PC-3 (cell line): ENCODE measurements around the gene LYPD1. TPM values are rescaled to one million over a fixed set of nuclear protein-coding genes. Genes with fewer than 3 reads are reported as not detected.

Experiments used
- ATAC-seq: fragments of 200-7000 bp; cut with Tn5 transposase; 2 replicates; pipeline ENCODE4 v1.9.1; 2020; ENCODE audit warnings: mild to moderate bottlenecking, moderate library complexity
- BruUV-seq: library from RNA; stranded (reverse); fragments of 400-500 nt; replicated peaks from 2 replicates; lab custom pipeline; 2021; lab: Mats Ljungman, UMichigan
- CTCF ChIA-PET: fragments of 300-600 bp; sonication (Branson Sonifier 250); formaldehyde crosslinking; loops from one replicate; lab custom pipeline; 2022; ENCODE audit warnings: antibody characterized with exemption; lab: Charles Lee
- POLR2A ChIA-PET: fragments of 300-600 bp; sonication (Branson Sonifier 250); formaldehyde crosslinking; loops from one replicate; lab custom pipeline; 2022; ENCODE audit warnings: antibody characterized with exemption; ENCODE audit not compliant: unreplicated experiment; lab: Charles Lee
- DNase-seq: peaks from one replicate; pipeline ENCODE4 v3.0.0-alpha.2; 2015
- H2AFZ ChIP-seq: fragments of 300-600 bp; sonication (generic); 2 replicates; pipeline ENCODE4 v1.6.0; 2016; ENCODE audit warnings: antibody characterized with exemption, low read length
- H3F3A ChIP-seq: fragments of 300-600 bp; sonication (generic); one replicate; pipeline ENCODE4 v1.6.0; 2017; ENCODE audit warnings: antibody characterized with exemption, low read length, control low read depth, mild to moderate bottlenecking; ENCODE audit not compliant: unreplicated experiment
- H3K27ac ChIP-seq: fragments of 300-600 bp; sonication (generic); 2 replicates; pipeline ENCODE4 v1.5.1; 2016; ENCODE audit warnings: mild to moderate bottlenecking, low read length
- H3K27me3 ChIP-seq: fragments of 300-600 bp; sonication (generic); 2 replicates; pipeline ENCODE4 v1.6.1; 2016; ENCODE audit warnings: low read length, mixed read lengths
- H3K36me3 ChIP-seq: fragments of 300-600 bp; sonication (generic); 2 replicates; pipeline ENCODE4 v1.6.1; 2016; ENCODE audit warnings: low read depth, mixed run types, low read length, mixed read lengths
- H3K4me1 ChIP-seq: fragments of 300-600 bp; sonication (generic); 2 replicates; pipeline ENCODE4 v1.5.1; 2016; ENCODE audit warnings: low read length; ENCODE audit not compliant: insufficient read depth
- H3K4me2 ChIP-seq: fragments of 300-600 bp; sonication (generic); 2 replicates; pipeline ENCODE4 v1.6.0; 2016; ENCODE audit warnings: low read length
- H3K4me3 ChIP-seq: fragments of 300-600 bp; sonication (generic); 2 replicates; pipeline ENCODE4 v1.5.1; 2016; ENCODE audit warnings: mild to moderate bottlenecking, low read length, mixed read lengths
- H3K79me2 ChIP-seq: fragments of 300-600 bp; sonication (generic); 2 replicates; pipeline ENCODE4 v1.6.1; 2017; ENCODE audit warnings: low read length, mixed read lengths
- H3K9ac ChIP-seq: fragments of 300-600 bp; sonication (generic); 2 replicates; pipeline ENCODE4 v1.6.0; 2016; ENCODE audit warnings: mild to moderate bottlenecking, low read length
- H3K9me2 ChIP-seq: fragments of 300-600 bp; sonication (generic); replicated peaks from 2 replicates; pipeline ENCODE4 v1.6.1; 2016; ENCODE audit warnings: mixed run types, low read length, mixed read lengths
- H3K9me3 ChIP-seq: fragments of 300-600 bp; sonication (generic); 2 replicates; pipeline ENCODE4 v1.6.1; 2016; ENCODE audit warnings: low read length, mixed read lengths
- H4K20me1 ChIP-seq: fragments of 300-600 bp; sonication (generic); 2 replicates; pipeline ENCODE4 v1.6.1; 2016; ENCODE audit warnings: low read length, mixed read lengths
- CTCF ChIP-seq: fragments of 300-600 bp; sonication (generic); conservative IDR thresholded peaks from 2 replicates; pipeline ENCODE4 v1.5.1; 2017; ENCODE audit warnings: antibody characterized with exemption, low read depth, mild to moderate bottlenecking, low read length
- EZH2 ChIP-seq: fragments of 300-600 bp; sonication (generic); IDR thresholded peaks from one replicate; pipeline ENCODE4 v1.6.1; 2017; ENCODE audit warnings: antibody characterized with exemption, mild to moderate bottlenecking, low read length; ENCODE audit not compliant: unreplicated experiment
- EZH2phosphoT487 ChIP-seq: fragments of 300-600 bp; sonication (generic); IDR thresholded peaks from 2 replicates; pipeline ENCODE4 v1.6.1; 2018; ENCODE audit warnings: mild to moderate bottlenecking, antibody characterized with exemption, low read length, borderline replicate concordance
- intact Hi-C: fragments of 100-400 bp; cut with micrococcal nuclease; formaldehyde crosslinking; loops from 2 replicates; pipeline ENCODE4 v1.9.0; 2023
- total RNA-seq: library from RNA; depleted of rRNA; stranded (reverse); fragments of >200 nt; gene quantifications from 2 replicates; pipeline ENCODE4 v1.2.3, GENCODE V29; 2014

LYPD1 gene
- total RNA-seq, 1 experiment from 2014 or later = 18.7 TPM

- CTCF ChIA-PET = no interaction called here
- H3K36me3 ChIP-seq = no peaks in the 10 kb centered on the region
- H3K79me2 ChIP-seq = no peaks in the 10 kb centered on the region
- no peaks in the 10 kb centered on the region for H3K9me2 ChIP-seq
- no peaks in the 10 kb centered on the region for H3K9me3 ChIP-seq
- DNase-seq (no peak), ATAC-seq (no peak)
- no peak for TF ChIP-seq CTCF
- no peak for TF ChIP-seq EZH2
- TF ChIP-seq EZH2phosphoT487 = no peak
- no TSS peak for BruUV-seq
- H3K9ac ChIP-seq = no peak overlapping the region
- POLR2A ChIA-PET = no interaction called here
- intact Hi-C loops = no loop called here
- no peak overlapping the region for H2AFZ ChIP-seq
- H3F3A ChIP-seq = no peaks in the 10 kb centered on the region
- no peak overlapping the region for H3K27ac ChIP-seq
- peaks cover 5% of the 10 kb centered on the region; the same call in 1 of the 2 replicates for H3K4me1 ChIP-seq
- no peak overlapping the region for H3K4me2 ChIP-seq
- H4K20me1 ChIP-seq = no peaks in the 10 kb centered on the region
- H3K27me3 ChIP-seq = no peaks in the 10 kb centered on the region
- H3K4me3 ChIP-seq = no peak overlapping the region
These were observed 13.6 kb downstream of the LYPD1 start for GRCh38 chr2:132656266-132656975.

GRCh38 chr2:132654968-132655367 lies 15.0 kb downstream of the LYPD1 start:
- H3K9me3 ChIP-seq = no peaks in the 10 kb centered on the region

More at GRCh38 chr2:132654968-132655367, 15.0 kb downstream of the LYPD1 start:
- intact Hi-C loops = loop anchor here (5.0 kb wide), 1 partner anchor 388 kb away; no protein-coding TSS in a partner anchor
- Histone ChIP-seq H3K4me3 (no peak overlapping the region), H3K27ac (no peak overlapping the region), H2AFZ (no peak overlapping the region), H3K4me1 (peaks cover 5% of the 10 kb centered on the region; the same call in 1 of the 2 replicates), H3K4me2 (no peak overlapping the region), H3K9me2 (no peaks in the 10 kb centered on the region), H3K9ac (no peak overlapping the region), H4K20me1 (no peaks in the 10 kb centered on the region), H3K27me3 (no peaks in the 10 kb centered on the region), H3F3A (no peaks in the 10 kb centered on the region), H3K79me2 (no peaks in the 10 kb centered on the region), H3K36me3 (no peaks in the 10 kb centered on the region)
- no TSS peak for BruUV-seq
- peak; percentile 67 for DNase-seq
- no peak for TF ChIP-seq EZH2
- TF ChIP-seq EZH2phosphoT487 = no peak
- no peak for TF ChIP-seq CTCF
- ATAC-seq = peak; percentile 35; the same call in 1 of the 2 replicates
- ChIA-PET CTCF (no interaction called here), POLR2A (no interaction called here)
